GM12878 (cell line): ENCODE results near the gene MED1. TPM values are rescaled to one million over a fixed set of nuclear protein-coding genes. Genes with fewer than 3 reads are reported as not detected.

ENCODE experiments used
- ATAC-seq: fragments of 200-7000 bp; cut with Tn5 transposase; 3 replicates; pipeline ENCODE4 v1.9.1; 2020; ENCODE audit warnings: mild to moderate bottlenecking, moderate library complexity
- BruUV-seq: library from RNA; stranded (reverse); fragments of 400-500 nt; replicated peaks from 2 replicates; lab custom pipeline; 2021; lab: Mats Ljungman, UMichigan
- CTCF ChIA-PET: fragments of 300-600 bp; sonication (Branson Sonifier 250); formaldehyde crosslinking; extraction: SDS; loops from one replicate; lab custom pipeline; 2021; ENCODE audit warnings: inconsistent platforms; lab: Yijun Ruan, JAX
- POLR2A ChIA-PET: fragments of 350-600 bp; formaldehyde crosslinking; extraction: SDS; loops from one replicate; lab custom pipeline; 2021; ENCODE audit warnings: inconsistent platforms; lab: Charles Lee
- RAD21 ChIA-PET: fragments of 300-600 bp; sonication (Branson Sonifier 250); formaldehyde crosslinking; loops from one replicate; lab custom pipeline; 2023; ENCODE audit warnings: antibody characterized with exemption; ENCODE audit not compliant: unreplicated experiment; lab: Charles Lee
- SMC1A ChIA-PET: fragments of 300-600 bp; sonication (Branson Sonifier 250); formaldehyde crosslinking; loops from one replicate; lab custom pipeline; 2023; ENCODE audit not compliant: unreplicated experiment, uncharacterized antibody; lab: Charles Lee
- DNase-seq: peaks from one replicate; pipeline ENCODE4 v3.0.0-alpha.2; 2011; ENCODE audit warnings: low read depth, low spot score
- FAIRE-seq: peaks from 3 replicates; lab custom pipeline; 2011; peaks lifted over from hg19 to GRCh38; lab: Jason Lieb, UNC
- H2AFZ ChIP-seq: 2 replicates; pipeline ENCODE4 v1.6.0; 2011; ENCODE audit warnings: low read depth, low read length, control low read depth; ENCODE audit not compliant: control insufficient read depth
- H3K27ac ChIP-seq: 2 replicates; pipeline ENCODE4 v1.5.1; 2011; ENCODE audit warnings: control low read depth; ENCODE audit not compliant: control insufficient read depth, insufficient read depth
- H3K27me3 ChIP-seq, 2 experiments: replicated peaks in 1 of 2; 2 replicates each; pipeline versions ENCODE4 v1.6.0 to v1.6.1; 2011; ENCODE audit warnings: low read length in 1 of 2; ENCODE audit not compliant: control insufficient read depth in 2 of 2, insufficient read depth in 2 of 2
- H3K36me3 ChIP-seq, 2 experiments: 2 replicates each; pipeline ENCODE4 v1.5.1; 2011; ENCODE audit warnings: low read length in 1 of 2; ENCODE audit not compliant: control insufficient read depth in 2 of 2, insufficient read depth in 2 of 2
- H3K4me1 ChIP-seq: 2 replicates; pipeline ENCODE4 v1.6.1; 2011; ENCODE audit warnings: mild to moderate bottlenecking, low read length, moderate library complexity, mixed read lengths; ENCODE audit not compliant: control insufficient read depth, insufficient read depth
- H3K4me2 ChIP-seq: 2 replicates; pipeline ENCODE4 v1.6.0; 2011; ENCODE audit warnings: control low read depth; ENCODE audit not compliant: control insufficient read depth, insufficient read depth
- H3K4me3 ChIP-seq: fragments of 200-600 bp; sonication (generic); 2 replicates; pipeline ENCODE4 v1.5.1; 2016
- H3K79me2 ChIP-seq: 2 replicates; pipeline ENCODE4 v1.6.0; 2011; ENCODE audit warnings: low read length; ENCODE audit not compliant: control insufficient read depth, insufficient read depth
- H3K9ac ChIP-seq: 2 replicates; pipeline ENCODE4 v1.8.0; 2011; ENCODE audit warnings: low read length, control low read depth, mixed read lengths; ENCODE audit not compliant: control insufficient read depth, insufficient read depth
- H3K9me3 ChIP-seq: replicated peaks from 3 replicates; pipeline ENCODE4 v1.5.1; 2011; ENCODE audit warnings: mild to moderate bottlenecking, low read length; ENCODE audit not compliant: control insufficient read depth, insufficient read depth
- H4K20me1 ChIP-seq: 2 replicates; pipeline ENCODE4 v1.6.0; 2011; ENCODE audit not compliant: control insufficient read depth, insufficient read depth
- CBX5 ChIP-seq: sonication (generic); IDR thresholded peaks from 2 replicates; pipeline ENCODE4 v1.6.1; 2016; ENCODE audit warnings: low read depth, moderate library complexity, mild to moderate bottlenecking, inconsistent platforms
- CEBPB ChIP-seq, 2 experiments: fragments of 150-350 bp in 1 of 2; IDR thresholded peaks; 2 replicates each; pipeline ENCODE4 v1.6.1; 2012 to 2014; ENCODE audit warnings: low read depth in 2 of 2, low read length in 2 of 2, borderline replicate concordance in 1 of 2, inconsistent platforms in 1 of 2
- CHD1 ChIP-seq: IDR thresholded peaks from 2 replicates; pipeline ENCODE4 v1.6.1; 2012; ENCODE audit warnings: low read depth, low read length, improper control_type of control experiment
- ELK1 ChIP-seq: IDR thresholded peaks from 2 replicates; pipeline ENCODE4 v1.6.1; 2012; ENCODE audit warnings: low read depth, low read length, improper control_type of control experiment
- ESRRA ChIP-seq: IDR thresholded peaks from 2 replicates; pipeline ENCODE4 v1.6.1; 2012; ENCODE audit warnings: mild to moderate bottlenecking, low read length, improper control_type of control experiment
- FOXK2 ChIP-seq: fragments of 450-650 bp; IDR thresholded peaks from 2 replicates; pipeline ENCODE4 v1.6.1; 2017; ENCODE audit warnings: mild to moderate bottlenecking, moderate library complexity
- GABPA ChIP-seq: IDR thresholded peaks from 2 replicates; pipeline ENCODE4 v1.6.1; 2014; ENCODE audit warnings: antibody characterized with exemption, low read depth, mild to moderate bottlenecking, inconsistent platforms
- HDAC2 ChIP-seq: fragments of 200-600 bp; sonication (generic); IDR thresholded peaks from 2 replicates; pipeline ENCODE4 v1.6.1; 2017
- HDAC6 ChIP-seq: fragments of 200-600 bp; sonication (generic); IDR thresholded peaks from one replicate; pipeline ENCODE4 v1.8.0; 2017; ENCODE audit warnings: antibody characterized with exemption; ENCODE audit not compliant: unreplicated experiment
- MYC ChIP-seq: IDR thresholded peaks from 2 replicates; pipeline ENCODE4 v1.6.1; 2011; ENCODE audit warnings: mild to moderate bottlenecking, low read length, moderate library complexity, inconsistent platforms; ENCODE audit not compliant: insufficient read depth, insufficient replicate concordance, insufficient read length, severe bottlenecking
- RFX5 ChIP-seq: IDR thresholded peaks from 2 replicates; pipeline ENCODE4 v1.6.1; 2011; ENCODE audit warnings: low read depth, low read length, improper control_type of control experiment
- SPI1 ChIP-seq: IDR thresholded peaks from 2 replicates; pipeline ENCODE4 v1.6.1; 2011; ENCODE audit warnings: low read depth, mild to moderate bottlenecking, low read length, moderate library complexity, borderline replicate concordance; ENCODE audit not compliant: insufficient read depth
- ZNF207 ChIP-seq: fragments of 450-650 bp; IDR thresholded peaks from 2 replicates; pipeline ENCODE4 v1.6.1; 2014; ENCODE audit warnings: antibody characterized with exemption, mild to moderate bottlenecking, borderline replicate concordance
- WGBS: methylation state at CpG from one replicate; pipeline ENCODE4 v1.1.6; 2016; ENCODE audit warnings: low lambda C conversion rate; ENCODE audit not compliant: insufficient replicate concordance, insufficient coverage; ENCODE audit errors: missing lambda C conversion rate; 5-methylcytosine and 5-hydroxymethylcytosine counted together
- in situ Hi-C: fragments of 300-500 bp; cut with MboI; formaldehyde crosslinking; loops from 9 replicates; pipeline ENCODE4 v1.14.3; 2018; ENCODE audit warnings: mixed read lengths
- intact Hi-C: fragments of 100-400 bp; cut with micrococcal nuclease; formaldehyde crosslinking; loops from one replicate; pipeline ENCODE4 v1.14.2; 2022; ENCODE audit not compliant: unreplicated experiment
- polyA plus RNA-seq, 11 experiments: library from polyadenylated mRNA; depleted of rRNA in 4 of 11; unstranded in 6 of 11; stranded (reverse) in 5 of 11; fragments of >200 nt; fragmentation: Nextera tagmentation in 4 of 11; fragmentation: Illumina TruSeq in 1 of 11; extraction: Ambion mirVana in 4 of 11; extraction: Trizol in 1 of 11; gene quantifications; 1 replicate in 1 of 11; 2 replicates in 10 of 11; pipeline versions ENCODE4 v1.2.1 to v1.2.3, GENCODE V29; 2011 to 2016; ENCODE audit warnings: inconsistent platforms in 2 of 11, missing spikeins in 2 of 11, low read depth in 1 of 11
- total RNA-seq, 4 experiments: library from RNA; depleted of rRNA in 3 of 4; stranded (reverse); fragments of >200 nt in 3 of 4; fragmentation: Illumina TruSeq in 1 of 4; extraction: Trizol in 1 of 4; gene quantifications; 2 replicates each; pipeline versions ENCODE4 v1.2.1 to v1.2.3, GENCODE V29; 2013 to 2021
- TF ChIP-seq, protein P1 (sequence below): IDR thresholded peaks from 2 replicates; pipeline ENCODE4 v1.6.1; 2011; ENCODE audit warnings: low read depth, mild to moderate bottlenecking, low read length, moderate library complexity, borderline replicate concordance; ENCODE audit errors: extremely low read depth
- TF ChIP-seq, protein P2 (sequence below), 3 experiments: IDR thresholded peaks in 2 of 3; conservative IDR thresholded peaks in 1 of 3; 2 replicates each; pipeline ENCODE4 v1.5.1; 2011; ENCODE audit warnings: low read depth in 3 of 3, low read length in 3 of 3, mild to moderate bottlenecking in 3 of 3, control low read depth in 2 of 3, moderate library complexity in 2 of 3, inconsistent platforms in 1 of 3, mixed read lengths in 1 of 3; ENCODE audit not compliant: control insufficient read depth in 2 of 3, insufficient read depth in 1 of 3; ENCODE audit errors: extremely low read depth in 1 of 3
- TF ChIP-seq, protein P3 (sequence below): fragments of 450-650 bp; IDR thresholded peaks from 2 replicates; pipeline ENCODE4 v1.6.1; 2018; ENCODE audit warnings: mild to moderate bottlenecking, low read depth, moderate library complexity; ENCODE audit not compliant: partially characterized antibody

The MED1 gene
- total and polyA plus RNA-seq, 10 of the 15 experiments (the other 5 are each of a cell fraction or from before 2014, with no cell fraction given): 8.7 to 50.1 (median 30.1) TPM

- H3K4me3 ChIP-seq: no peak overlapping the region
- SMC1A ChIA-PET: no interaction called here
- no peak overlapping the region for H3K27ac ChIP-seq
- POLR2A ChIA-PET: no interaction called here
- 88% methylated on average over 6 of the region's 6 CpGs for WGBS
- in situ Hi-C loops: no loop called here
- RAD21 ChIA-PET: no interaction called here
- no peaks in the 10 kb centered on the region; the same call in 1 of the 2 replicates for H3K79me2 ChIP-seq
- H3K27me3 ChIP-seq: no peaks in the 10 kb centered on the region
- no peak for DNase-seq
- H2AFZ ChIP-seq: no peak overlapping the region
- intact Hi-C loops: no loop called here
- no peak for FAIRE-seq
- no peaks in the 10 kb centered on the region; the same call in 1 of the 2 replicates for H3K4me1 ChIP-seq
- no peak overlapping the region for H3K4me2 ChIP-seq
- no peaks in the 10 kb centered on the region for H3K9me3 ChIP-seq
- H4K20me1 ChIP-seq: no peaks in the 10 kb centered on the region
- BruUV-seq: no TSS peak
- TF ChIP-seq, protein P1, sequence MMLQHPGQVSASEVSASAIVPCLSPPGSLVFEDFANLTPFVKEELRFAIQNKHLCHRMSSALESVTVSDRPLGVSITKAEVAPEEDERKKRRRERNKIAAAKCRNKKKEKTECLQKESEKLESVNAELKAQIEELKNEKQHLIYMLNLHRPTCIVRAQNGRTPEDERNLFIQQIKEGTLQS: no peak
- TF ChIP-seq CEBPB (IDR thresholded peaks at IDR 0.05; ENCODE audit: borderline replicate concordance in 1 of 2, low read depth in 2 of 2, low read length in 2 of 2) (no peak), SPI1 (no peak), CHD1 (no peak), GABPA (no peak), ESRRA (no peak), ZNF207 (no peak), CBX5 (no peak), FOXK2 (no peak), RFX5 (no peak), ELK1 (no peak), MYC (no peak), HDAC6 (no peak), HDAC2 (no peak)
- TF ChIP-seq, protein P2, sequence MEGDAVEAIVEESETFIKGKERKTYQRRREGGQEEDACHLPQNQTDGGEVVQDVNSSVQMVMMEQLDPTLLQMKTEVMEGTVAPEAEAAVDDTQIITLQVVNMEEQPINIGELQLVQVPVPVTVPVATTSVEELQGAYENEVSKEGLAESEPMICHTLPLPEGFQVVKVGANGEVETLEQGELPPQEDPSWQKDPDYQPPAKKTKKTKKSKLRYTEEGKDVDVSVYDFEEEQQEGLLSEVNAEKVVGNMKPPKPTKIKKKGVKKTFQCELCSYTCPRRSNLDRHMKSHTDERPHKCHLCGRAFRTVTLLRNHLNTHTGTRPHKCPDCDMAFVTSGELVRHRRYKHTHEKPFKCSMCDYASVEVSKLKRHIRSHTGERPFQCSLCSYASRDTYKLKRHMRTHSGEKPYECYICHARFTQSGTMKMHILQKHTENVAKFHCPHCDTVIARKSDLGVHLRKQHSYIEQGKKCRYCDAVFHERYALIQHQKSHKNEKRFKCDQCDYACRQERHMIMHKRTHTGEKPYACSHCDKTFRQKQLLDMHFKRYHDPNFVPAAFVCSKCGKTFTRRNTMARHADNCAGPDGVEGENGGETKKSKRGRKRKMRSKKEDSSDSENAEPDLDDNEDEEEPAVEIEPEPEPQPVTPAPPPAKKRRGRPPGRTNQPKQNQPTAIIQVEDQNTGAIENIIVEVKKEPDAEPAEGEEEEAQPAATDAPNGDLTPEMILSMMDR (IDR thresholded peaks at IDR 0.05 in 2 of 3, conservative IDR thresholded peaks at IDR 0.05 in 1 of 3; ENCODE audit: control insufficient read depth in 2 of 3, extremely low read depth in 1 of 3, insufficient read depth in 1 of 3, low read depth in 3 of 3, low read length in 3 of 3): no peak
- TF ChIP-seq, protein P3, sequence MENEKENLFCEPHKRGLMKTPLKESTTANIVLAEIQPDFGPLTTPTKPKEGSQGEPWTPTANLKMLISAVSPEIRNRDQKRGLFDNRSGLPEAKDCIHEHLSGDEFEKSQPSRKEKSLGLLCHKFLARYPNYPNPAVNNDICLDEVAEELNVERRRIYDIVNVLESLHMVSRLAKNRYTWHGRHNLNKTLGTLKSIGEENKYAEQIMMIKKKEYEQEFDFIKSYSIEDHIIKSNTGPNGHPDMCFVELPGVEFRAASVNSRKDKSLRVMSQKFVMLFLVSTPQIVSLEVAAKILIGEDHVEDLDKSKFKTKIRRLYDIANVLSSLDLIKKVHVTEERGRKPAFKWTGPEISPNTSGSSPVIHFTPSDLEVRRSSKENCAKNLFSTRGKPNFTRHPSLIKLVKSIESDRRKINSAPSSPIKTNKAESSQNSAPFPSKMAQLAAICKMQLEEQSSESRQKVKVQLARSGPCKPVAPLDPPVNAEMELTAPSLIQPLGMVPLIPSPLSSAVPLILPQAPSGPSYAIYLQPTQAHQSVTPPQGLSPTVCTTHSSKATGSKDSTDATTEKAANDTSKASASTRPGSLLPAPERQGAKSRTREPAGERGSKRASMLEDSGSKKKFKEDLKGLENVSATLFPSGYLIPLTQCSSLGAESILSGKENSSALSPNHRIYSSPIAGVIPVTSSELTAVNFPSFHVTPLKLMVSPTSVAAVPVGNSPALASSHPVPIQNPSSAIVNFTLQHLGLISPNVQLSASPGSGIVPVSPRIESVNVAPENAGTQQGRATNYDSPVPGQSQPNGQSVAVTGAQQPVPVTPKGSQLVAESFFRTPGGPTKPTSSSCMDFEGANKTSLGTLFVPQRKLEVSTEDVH: no peak
- H3K9ac ChIP-seq: no peak overlapping the region
- no peak for ATAC-seq
- CTCF ChIA-PET: interaction anchor here (0.7 kb wide), 1 partner anchor 574 kb away, joined by 3 read pairs; no protein-coding TSS in a partner anchor
- H3K36me3 ChIP-seq: no peaks in the 10 kb centered on the region
Measured at GRCh38 chr17:39385040-39385439, 66.0 kb downstream of the MED1 start.
